ENCODE results near the gene ATP6V0E1. TPM values are rescaled to one million over a fixed set of nuclear protein-coding genes. Genes with fewer than 3 reads are reported as not detected.

ATP6V0E1 gene
- total and polyA plus RNA-seq, 2 experiments from 2014 or later, result 75.9 to 250 TPM

DNA sequence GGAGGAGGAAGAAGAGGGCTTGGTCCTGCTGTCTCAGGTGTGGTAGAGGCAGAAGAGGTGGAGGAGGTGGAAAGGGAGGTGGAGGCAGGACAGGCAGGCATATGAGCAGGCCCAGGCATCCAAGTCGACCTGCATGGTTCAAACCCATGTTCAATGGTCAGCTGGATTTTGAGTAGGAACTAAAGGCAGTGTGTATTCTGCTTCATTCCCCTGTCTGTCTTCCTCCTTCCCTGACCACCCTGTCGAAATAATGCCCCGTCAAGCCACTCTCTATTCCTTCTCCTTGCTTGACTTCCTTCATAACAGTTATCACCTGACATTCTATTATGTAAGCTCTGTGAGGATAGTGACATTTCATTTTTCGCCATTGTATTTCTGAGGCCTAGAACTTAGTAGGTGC is 34.8 kb downstream of the ATP6V0E1 start:
- no peak for DNase-seq (ENCODE audit: low spot score)
- TF ChIP-seq ZNF462 (CRISPR knock-in tag; IDR thresholded peaks at IDR 0.05), result no peak
- no peak for TF ChIP-seq ZNF331 (CRISPR knock-in tag; IDR thresholded peaks at IDR 0.05; ENCODE audit: low read depth)
- TF ChIP-seq STAT1 (IDR thresholded peaks at IDR 0.05; ENCODE audit: unreplicated experiment), result no peak
- no peak for TF ChIP-seq NANOG (IDR thresholded peaks at IDR 0.05; ENCODE audit: borderline replicate concordance)
- TF ChIP-seq CREB1 (CRISPR knock-in tag; IDR thresholded peaks at IDR 0.05; ENCODE audit: low read depth), result no peak
- no peak for TF ChIP-seq REST (IDR thresholded peaks at IDR 0.05; ENCODE audit: unreplicated experiment)
- no peak for TF ChIP-seq POLR2AphosphoS5 (IDR thresholded peaks at IDR 0.05; ENCODE audit: low read depth)
- TF ChIP-seq CTCF (conservative IDR thresholded peaks at IDR 0.05; ENCODE audit: low read depth in 2 of 2), result no peak
- TF ChIP-seq EZH2phosphoT487 (IDR thresholded peaks at IDR 0.05; ENCODE audit: unreplicated experiment), result no peak
- TF ChIP-seq, protein P1, sequence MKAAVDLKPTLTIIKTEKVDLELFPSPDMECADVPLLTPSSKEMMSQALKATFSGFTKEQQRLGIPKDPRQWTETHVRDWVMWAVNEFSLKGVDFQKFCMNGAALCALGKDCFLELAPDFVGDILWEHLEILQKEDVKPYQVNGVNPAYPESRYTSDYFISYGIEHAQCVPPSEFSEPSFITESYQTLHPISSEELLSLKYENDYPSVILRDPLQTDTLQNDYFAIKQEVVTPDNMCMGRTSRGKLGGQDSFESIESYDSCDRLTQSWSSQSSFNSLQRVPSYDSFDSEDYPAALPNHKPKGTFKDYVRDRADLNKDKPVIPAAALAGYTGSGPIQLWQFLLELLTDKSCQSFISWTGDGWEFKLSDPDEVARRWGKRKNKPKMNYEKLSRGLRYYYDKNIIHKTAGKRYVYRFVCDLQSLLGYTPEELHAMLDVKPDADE (IDR thresholded peaks at IDR 0.05), result no peak
- H2AFZ ChIP-seq, result no peak overlapping the region
- Mint-ChIP-seq H3K4me3 (no peak overlapping the region), H3K27me3 (ENCODE audit: insufficient read depth, low read depth, poor library complexity) (peaks cover 2% of the 10 kb centered on the region), H3K36me3 (ENCODE audit: low read depth) (peaks cover 27% of the 10 kb centered on the region; the same call in 2 of the 3 replicates), H3K27ac (no peak overlapping the region), H3K4me1 (peaks cover 18% of the 10 kb centered on the region), H3K9me3 (no peaks in the 10 kb centered on the region)
- peaks cover 5% of the 10 kb centered on the region; the same call in 1 of the 2 replicates for H3K9me2 ChIP-seq (ENCODE audit: insufficient read depth)
- ATAC-seq, result no peak
- peaks cover 18% of the 10 kb centered on the region for H4K20me1 ChIP-seq (replicated peaks; ENCODE audit: insufficient read depth)
- H3F3A ChIP-seq (replicated peaks; ENCODE audit: low read depth), result no peaks in the 10 kb centered on the region
- H3K27ac ChIP-seq (ENCODE audit: low read depth), result no peak overlapping the region
- H3K4me2 ChIP-seq, result no peak overlapping the region
- peaks cover 69% of the 10 kb centered on the region for H3K79me2 ChIP-seq (replicated peaks; ENCODE audit: insufficient read depth)
- no peak overlapping the region for H3K4me3 ChIP-seq
- no peaks in the 10 kb centered on the region for H3K36me3 ChIP-seq (ENCODE audit: insufficient read depth)
- H3K27me3 ChIP-seq (ENCODE audit: insufficient read depth), result no peaks in the 10 kb centered on the region
- H3K4me1 ChIP-seq (ENCODE audit: insufficient read depth), result peaks cover 9% of the 10 kb centered on the region

Measured in GM23338 (cell line).